ENCODE measurements around the gene DNAH1. TPM values are rescaled to one million over a fixed set of nuclear protein-coding genes. Genes with fewer than 3 reads are reported as not detected.

Gene DNAH1
- total RNA-seq, 1 experiment from 2014 or later, result 5.9 TPM

- Histone ChIP-seq H3K36me3 (ENCODE audit: low read depth) (no peaks in the 10 kb centered on the region), H3K79me2 (ENCODE audit: low read depth) (no peaks in the 10 kb centered on the region), H3K4me2 (no peak overlapping the region), H3K4me1 (replicated peaks; ENCODE audit: insufficient read depth) (no peaks in the 10 kb centered on the region), H3K9me2 (ENCODE audit: insufficient read depth) (no peaks in the 10 kb centered on the region), H3F3A (ENCODE audit: insufficient read depth, low read depth) (no peaks in the 10 kb centered on the region), H2AFZ (no peak overlapping the region), H3K27ac (no peak overlapping the region), H3K4me3 (no peak overlapping the region), H3K9me3 (ENCODE audit: insufficient read depth, low read depth) (no peaks in the 10 kb centered on the region), H3K27me3 (ENCODE audit: insufficient read depth, low read depth) (no peaks in the 10 kb centered on the region), H4K20me1 (ENCODE audit: insufficient read depth) (no peaks in the 10 kb centered on the region)
- CTCF ChIA-PET, result no interaction called here
- BruUV-seq (replicated peaks), result no TSS peak
- no peak for TF ChIP-seq EZH2 (IDR thresholded peaks at IDR 0.05; ENCODE audit: low read depth)
- TF ChIP-seq, protein P1, sequence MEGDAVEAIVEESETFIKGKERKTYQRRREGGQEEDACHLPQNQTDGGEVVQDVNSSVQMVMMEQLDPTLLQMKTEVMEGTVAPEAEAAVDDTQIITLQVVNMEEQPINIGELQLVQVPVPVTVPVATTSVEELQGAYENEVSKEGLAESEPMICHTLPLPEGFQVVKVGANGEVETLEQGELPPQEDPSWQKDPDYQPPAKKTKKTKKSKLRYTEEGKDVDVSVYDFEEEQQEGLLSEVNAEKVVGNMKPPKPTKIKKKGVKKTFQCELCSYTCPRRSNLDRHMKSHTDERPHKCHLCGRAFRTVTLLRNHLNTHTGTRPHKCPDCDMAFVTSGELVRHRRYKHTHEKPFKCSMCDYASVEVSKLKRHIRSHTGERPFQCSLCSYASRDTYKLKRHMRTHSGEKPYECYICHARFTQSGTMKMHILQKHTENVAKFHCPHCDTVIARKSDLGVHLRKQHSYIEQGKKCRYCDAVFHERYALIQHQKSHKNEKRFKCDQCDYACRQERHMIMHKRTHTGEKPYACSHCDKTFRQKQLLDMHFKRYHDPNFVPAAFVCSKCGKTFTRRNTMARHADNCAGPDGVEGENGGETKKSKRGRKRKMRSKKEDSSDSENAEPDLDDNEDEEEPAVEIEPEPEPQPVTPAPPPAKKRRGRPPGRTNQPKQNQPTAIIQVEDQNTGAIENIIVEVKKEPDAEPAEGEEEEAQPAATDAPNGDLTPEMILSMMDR (conservative IDR thresholded peaks at IDR 0.05), result no peak
- intact Hi-C loops (cut with micrococcal nuclease; ENCODE audit: unreplicated experiment), result no loop called here
- no peak for DNase-seq
- POLR2A ChIA-PET (ENCODE audit: unreplicated experiment), result no interaction called here
These were observed 41.3 kb downstream of the DNAH1 start for GRCh38 chr3:52357151-52358080.

GRCh38 chr3:52358362-52358940, 42.3 kb downstream of the DNAH1 start:
- Histone ChIP-seq H3K9me3 (ENCODE audit: insufficient read depth, low read depth) (no peaks in the 10 kb centered on the region), H2AFZ (no peak overlapping the region), H3K9me2 (ENCODE audit: insufficient read depth) (no peaks in the 10 kb centered on the region), H3K79me2 (ENCODE audit: low read depth) (no peaks in the 10 kb centered on the region), H3K27me3 (ENCODE audit: insufficient read depth, low read depth) (no peaks in the 10 kb centered on the region), H4K20me1 (ENCODE audit: insufficient read depth) (no peaks in the 10 kb centered on the region), H3K27ac (no peak overlapping the region), H3K4me1 (replicated peaks; ENCODE audit: insufficient read depth) (no peaks in the 10 kb centered on the region), H3K4me2 (no peak overlapping the region), H3F3A (ENCODE audit: insufficient read depth, low read depth) (no peaks in the 10 kb centered on the region), H3K36me3 (ENCODE audit: low read depth) (no peaks in the 10 kb centered on the region), H3K4me3 (no peak overlapping the region)
- no peak for DNase-seq
- TF ChIP-seq, protein P1 (conservative IDR thresholded peaks at IDR 0.05), result no peak
- TF ChIP-seq EZH2 (IDR thresholded peaks at IDR 0.05; ENCODE audit: low read depth), result no peak
- intact Hi-C loops (cut with micrococcal nuclease; ENCODE audit: unreplicated experiment), result no loop called here
- CTCF ChIA-PET, result no interaction called here
- BruUV-seq (replicated peaks), result no TSS peak
- POLR2A ChIA-PET (ENCODE audit: unreplicated experiment), result no interaction called here

DNA sequence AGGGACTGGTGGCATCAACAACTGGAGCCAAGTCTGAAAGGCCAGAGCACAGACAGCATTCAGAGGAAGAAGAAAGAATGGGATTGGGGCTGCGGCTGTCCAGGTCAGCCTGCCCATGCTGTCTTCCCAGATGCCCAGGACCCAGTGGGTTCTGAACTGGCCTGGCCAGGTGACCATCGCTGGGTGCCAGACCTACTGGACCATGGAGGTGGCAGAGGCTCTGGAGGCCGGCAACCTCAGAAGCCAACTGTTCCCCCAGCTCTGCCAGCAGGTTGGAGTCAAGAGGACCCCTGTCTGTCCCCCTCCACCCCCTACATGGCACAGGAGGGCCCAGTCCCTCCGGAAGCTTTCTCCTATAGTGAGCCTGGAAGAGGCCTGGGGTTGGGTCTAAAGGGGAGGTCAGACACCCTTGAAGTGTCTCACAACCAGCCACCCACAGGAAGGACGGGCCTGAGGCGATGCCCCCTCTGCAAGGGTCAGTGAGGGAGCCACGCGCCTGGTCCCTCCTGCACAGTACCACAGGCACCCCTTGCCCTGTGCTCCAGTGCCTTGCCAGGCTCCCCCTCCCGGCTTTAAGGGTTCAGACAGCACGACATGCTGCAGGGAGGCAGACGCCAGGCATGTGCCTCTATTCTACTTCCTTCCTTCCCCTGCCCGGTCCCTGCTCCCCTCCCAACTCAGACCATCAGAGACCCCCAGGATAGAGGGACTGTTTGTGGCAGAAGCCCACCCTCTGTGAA, 43.2 kb downstream of the DNAH1 start:
- CTCF ChIA-PET, result no interaction called here
- BruUV-seq (replicated peaks), result no TSS peak
- Histone ChIP-seq H3K4me2 (no peak overlapping the region), H3K4me1 (replicated peaks; ENCODE audit: insufficient read depth) (no peaks in the 10 kb centered on the region), H3K27ac (no peak overlapping the region), H3K36me3 (ENCODE audit: low read depth) (no peaks in the 10 kb centered on the region), H3F3A (ENCODE audit: insufficient read depth, low read depth) (no peaks in the 10 kb centered on the region), H4K20me1 (ENCODE audit: insufficient read depth) (no peaks in the 10 kb centered on the region), H3K9me3 (ENCODE audit: insufficient read depth, low read depth) (no peaks in the 10 kb centered on the region), H2AFZ (no peak overlapping the region), H3K4me3 (no peak overlapping the region), H3K27me3 (ENCODE audit: insufficient read depth, low read depth) (no peaks in the 10 kb centered on the region), H3K79me2 (ENCODE audit: low read depth) (no peaks in the 10 kb centered on the region), H3K9me2 (ENCODE audit: insufficient read depth) (no peaks in the 10 kb centered on the region)
- no peak for DNase-seq
- POLR2A ChIA-PET (ENCODE audit: unreplicated experiment), result no interaction called here
- TF ChIP-seq, protein P1 (conservative IDR thresholded peaks at IDR 0.05), result no peak
- TF ChIP-seq EZH2 (IDR thresholded peaks at IDR 0.05; ENCODE audit: low read depth), result no peak
- intact Hi-C loops (cut with micrococcal nuclease; ENCODE audit: unreplicated experiment), result no loop called here

Measured in PC-9 (cell line).